Loucy (cell line): ENCODE results near the gene GEMIN8.

Experiments
- H2AFZ ChIP-seq: fragments of 200-600 bp; sonication (generic); 2 replicates; pipeline ENCODE4 v1.6.0; 2016; ENCODE audit warnings: antibody characterized with exemption, mild to moderate bottlenecking, low read length, moderate library complexity
- H3F3A ChIP-seq: fragments of 200-600 bp; 2 replicates; pipeline ENCODE4 v1.6.0; 2016; ENCODE audit warnings: antibody characterized with exemption, low read depth, mild to moderate bottlenecking
- H3K27me3 ChIP-seq: fragments of 200-600 bp; sonication (generic); 2 replicates; pipeline ENCODE4 v1.6.1; 2014; ENCODE audit warnings: low read length, mild to moderate bottlenecking; ENCODE audit not compliant: insufficient read depth, poor library complexity, severe bottlenecking
- H3K36me3 ChIP-seq: fragments of 200-600 bp; sonication (generic); 2 replicates; pipeline ENCODE4 v1.6.1; 2016; ENCODE audit warnings: low read length; ENCODE audit not compliant: insufficient read depth
- H3K4me1 ChIP-seq: fragments of 200-600 bp; sonication (generic); 2 replicates; pipeline ENCODE4 v1.5.1; 2014; ENCODE audit warnings: low read length, mild to moderate bottlenecking; ENCODE audit not compliant: insufficient read depth, poor library complexity, severe bottlenecking
- H3K4me2 ChIP-seq: fragments of 200-600 bp; sonication (generic); 2 replicates; pipeline ENCODE4 v1.6.0; 2014; ENCODE audit warnings: antibody characterized with exemption, low read length, low read depth, mild to moderate bottlenecking; ENCODE audit not compliant: poor library complexity, severe bottlenecking
- H3K4me3 ChIP-seq: fragments of 200-600 bp; sonication (generic); 2 replicates; pipeline ENCODE4 v1.5.1; 2014; ENCODE audit warnings: low read length, mild to moderate bottlenecking, mixed read lengths; ENCODE audit not compliant: poor library complexity, severe bottlenecking
- H3K79me2 ChIP-seq: fragments of 200-600 bp; sonication (generic); 2 replicates; pipeline ENCODE4 v1.6.1; 2014; ENCODE audit warnings: low read length; ENCODE audit not compliant: insufficient read depth
- H3K9ac ChIP-seq: fragments of 200-600 bp; sonication (generic); 2 replicates; pipeline ENCODE4 v1.6.0; 2014; ENCODE audit warnings: mild to moderate bottlenecking, low read depth, low read length, moderate library complexity; ENCODE audit not compliant: poor library complexity, severe bottlenecking
- H3K9me2 ChIP-seq: fragments of 200-600 bp; sonication (generic); replicated peaks from 2 replicates; pipeline ENCODE4 v1.6.1; 2016; ENCODE audit warnings: low read depth, low read length, mixed read lengths
- H3K9me3 ChIP-seq: fragments of 200-600 bp; sonication (generic); 2 replicates; pipeline ENCODE4 v1.6.1; 2014; ENCODE audit warnings: mild to moderate bottlenecking, antibody characterized with exemption, low read length, low read depth; ENCODE audit not compliant: insufficient read depth
- H4K20me1 ChIP-seq: fragments of 200-600 bp; sonication (generic); 2 replicates; pipeline ENCODE4 v1.6.0; 2014; ENCODE audit warnings: antibody characterized with exemption, low read length, mild to moderate bottlenecking; ENCODE audit not compliant: insufficient read depth, poor library complexity, severe bottlenecking
- CTCF ChIP-seq: fragments of 200-600 bp; sonication (generic); conservative IDR thresholded peaks from 2 replicates; pipeline ENCODE4 v1.5.1; 2014; ENCODE audit warnings: mild to moderate bottlenecking, antibody characterized with exemption, low read length
- EZH2phosphoT487 ChIP-seq: fragments of 200-600 bp; IDR thresholded peaks from 2 replicates; pipeline ENCODE4 v1.6.1; 2018; ENCODE audit warnings: antibody characterized with exemption, mild to moderate bottlenecking, moderate library complexity, borderline replicate concordance

GEMIN8 gene

GRCh38 chrX:14050709-14051108 lies 21.0 kb upstream of the GEMIN8 start:
- no peaks in the 10 kb centered on the region for H3K36me3 ChIP-seq
- no peaks in the 10 kb centered on the region for H3K9me3 ChIP-seq
- H3K9me2 ChIP-seq: no peaks in the 10 kb centered on the region
- no peaks in the 10 kb centered on the region for H3K4me1 ChIP-seq
- H3F3A ChIP-seq: no peaks in the 10 kb centered on the region
- no peak overlapping the region for H3K9ac ChIP-seq
- H3K4me2 ChIP-seq: no peak overlapping the region
- no peaks in the 10 kb centered on the region for H4K20me1 ChIP-seq
- no peak overlapping the region for H2AFZ ChIP-seq
- no peaks in the 10 kb centered on the region for H3K79me2 ChIP-seq
- H3K27me3 ChIP-seq: no peaks in the 10 kb centered on the region
- TF ChIP-seq CTCF (no peak), EZH2phosphoT487 (no peak)
- H3K4me3 ChIP-seq: no peak overlapping the region

GRCh38 chrX:14043209-14043608 lies 13.5 kb upstream of the GEMIN8 start:
- H3F3A ChIP-seq: no peaks in the 10 kb centered on the region
- no peaks in the 10 kb centered on the region for H3K4me1 ChIP-seq
- H3K4me3 ChIP-seq: no peak overlapping the region
- H3K9ac ChIP-seq: no peak overlapping the region
- no peaks in the 10 kb centered on the region for H4K20me1 ChIP-seq
- no peaks in the 10 kb centered on the region for H3K27me3 ChIP-seq
- no peaks in the 10 kb centered on the region for H3K79me2 ChIP-seq
- H3K9me2 ChIP-seq: no peaks in the 10 kb centered on the region
- H3K9me3 ChIP-seq: no peaks in the 10 kb centered on the region
- TF ChIP-seq EZH2phosphoT487 (no peak), CTCF (no peak)
- H2AFZ ChIP-seq: no peak overlapping the region
- H3K36me3 ChIP-seq: no peaks in the 10 kb centered on the region
- H3K4me2 ChIP-seq: no peak overlapping the region

- Histone ChIP-seq H2AFZ (no peak overlapping the region), H4K20me1 (no peaks in the 10 kb centered on the region), H3K79me2 (no peaks in the 10 kb centered on the region), H3F3A (no peaks in the 10 kb centered on the region), H3K9me3 (no peaks in the 10 kb centered on the region), H3K4me2 (no peak overlapping the region), H3K36me3 (no peaks in the 10 kb centered on the region), H3K9ac (no peak overlapping the region), H3K27me3 (no peaks in the 10 kb centered on the region), H3K4me3 (no peak overlapping the region), H3K9me2 (no peaks in the 10 kb centered on the region), H3K4me1 (no peaks in the 10 kb centered on the region)
- TF ChIP-seq EZH2phosphoT487 (no peak), CTCF (peak; percentile 68)
These were observed 9.7 kb upstream of the GEMIN8 start for GRCh38 chrX:14039344-14039743.
